ENCODE data around the gene ZSCAN25.
"Not testable (repeated sequence)": the region's sequence is repeated elsewhere in the genome, so short reads cannot be mapped to it uniquely, and the experiment has no call there.

ZSCAN25 gene

DNA sequence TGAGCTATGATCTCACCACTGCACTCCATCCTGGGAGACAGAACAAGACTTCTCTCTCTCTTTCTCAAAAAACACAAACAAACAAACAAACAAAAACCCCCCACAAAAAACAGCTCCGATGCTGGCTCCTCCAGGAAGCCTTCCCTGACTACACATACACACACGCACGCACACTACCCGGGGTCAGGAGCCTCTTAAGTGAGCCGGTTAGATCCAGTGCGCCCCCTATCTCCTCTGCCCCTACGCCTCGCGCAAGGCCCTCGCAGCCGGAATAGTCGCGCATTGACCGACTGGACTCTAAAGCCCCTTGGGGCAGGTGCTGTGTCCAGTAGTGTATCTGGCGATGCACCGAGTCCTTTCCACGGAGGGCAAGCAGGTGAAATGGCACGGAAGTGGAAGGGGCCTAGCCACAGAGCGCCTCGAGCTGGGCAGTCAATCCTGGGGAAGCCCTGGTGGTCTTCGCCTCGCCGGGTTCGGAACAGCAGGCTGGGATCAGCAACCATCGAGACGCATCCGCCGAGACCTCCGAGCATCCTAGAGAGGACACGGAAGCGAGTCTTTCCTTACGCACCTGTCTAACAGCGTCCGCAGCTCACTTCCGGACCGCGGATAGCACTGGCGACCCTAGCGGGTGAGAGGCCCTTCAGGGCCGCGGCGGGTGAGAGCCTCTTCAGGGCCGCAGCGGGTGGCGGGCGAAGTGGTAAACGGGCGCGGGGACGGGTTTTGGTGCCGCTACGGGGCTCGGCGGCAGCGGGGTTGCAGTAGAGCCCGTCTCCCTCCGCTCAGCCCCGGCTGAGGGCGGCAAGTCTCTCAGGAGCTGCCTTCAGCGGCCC, at the start of gene ZSCAN25:
TSS of gene ZSCAN25 (plus strand) at position 588 of the 833 bp plus-strand sequence. CDS start 2,661 bp downstream, outside the sequence.
- DNase-seq (ENCODE audit: low read depth in 2 of 2): peak; percentile 65 to 73

DNA sequence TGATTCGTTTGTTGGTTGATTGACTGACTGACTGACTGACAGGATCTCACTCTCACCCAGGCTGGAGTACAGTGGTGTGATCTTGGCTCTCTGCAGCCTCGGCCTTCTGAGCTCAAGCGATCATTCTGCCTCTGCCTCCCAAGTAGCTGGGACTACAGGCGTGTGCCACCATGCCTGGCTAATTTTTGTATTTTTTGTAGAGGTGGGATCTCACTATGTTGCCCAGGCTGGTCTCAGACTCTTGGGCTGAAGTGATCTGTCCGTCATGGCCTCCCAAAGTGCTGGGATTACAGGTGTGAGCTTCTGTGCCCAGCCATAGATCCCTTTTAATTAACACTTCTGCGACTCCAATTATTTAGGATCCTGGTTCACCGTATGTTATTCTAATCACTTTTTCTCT, 48.0 kb upstream of the ZSCAN25 start:
- not testable (repeated sequence) for DNase-seq (ENCODE audit: low read depth in 2 of 2)

DNA sequence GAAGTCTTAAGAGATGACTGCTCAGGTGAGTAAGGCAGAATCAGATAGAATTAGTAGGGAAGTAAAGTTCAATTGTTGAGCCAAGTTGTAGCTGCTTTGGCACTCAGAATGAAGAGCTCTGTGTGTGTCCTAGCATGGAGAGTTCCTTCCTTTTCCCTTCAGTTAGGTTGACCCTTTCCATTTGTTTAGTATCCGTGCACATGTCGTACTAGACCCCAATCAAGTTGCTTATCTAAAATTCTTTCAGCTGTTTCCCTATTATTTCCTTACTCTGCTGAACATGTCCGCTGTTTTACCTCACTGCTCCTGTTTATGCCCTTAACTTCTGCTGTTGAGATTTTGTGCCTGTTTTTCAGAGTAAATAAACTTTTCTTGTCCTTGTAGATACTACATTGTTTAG, 45.0 kb upstream of the ZSCAN25 start:
- no peak for DNase-seq (ENCODE audit: low read depth in 2 of 2)

DNA sequence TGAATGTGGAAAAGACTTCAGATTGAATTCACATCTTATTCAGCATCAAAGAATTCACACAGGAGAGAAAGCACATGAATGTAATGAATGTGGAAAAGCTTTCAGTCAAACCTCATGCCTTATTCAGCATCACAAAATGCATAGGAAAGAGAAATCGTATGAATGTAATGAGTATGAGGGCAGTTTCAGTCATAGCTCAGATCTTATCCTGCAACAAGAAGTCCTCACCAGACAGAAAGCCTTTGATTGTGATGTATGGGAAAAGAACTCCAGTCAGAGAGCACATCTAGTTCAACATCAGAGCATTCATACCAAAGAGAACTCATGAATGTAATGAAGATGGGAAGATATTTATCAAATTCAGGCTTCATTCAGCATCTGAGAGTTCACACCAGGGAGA, 43.5 kb upstream of the ZSCAN25 start:
- DNase-seq (ENCODE audit: low read depth in 2 of 2): no peak

DNA sequence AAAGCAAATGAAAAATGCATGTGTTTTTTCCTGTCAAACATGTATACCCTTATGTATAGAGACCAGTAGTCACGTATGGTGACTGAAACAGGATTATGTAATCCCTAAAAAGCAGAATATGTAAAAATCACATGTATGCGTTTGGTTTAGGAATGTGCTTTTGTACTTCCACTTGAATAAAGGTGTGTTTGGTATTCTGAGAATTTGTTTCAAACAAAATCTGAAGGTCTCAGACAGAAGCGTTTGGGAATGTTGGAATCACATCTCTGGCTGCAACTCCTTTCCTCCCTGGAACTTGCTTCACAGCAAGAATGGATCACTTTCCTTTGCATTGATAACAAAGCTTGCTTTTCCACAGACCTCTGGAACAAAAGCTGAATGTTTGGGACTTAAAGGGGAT, 40.5 kb upstream of the ZSCAN25 start:
- no peak for DNase-seq (ENCODE audit: low read depth in 2 of 2)

DNA sequence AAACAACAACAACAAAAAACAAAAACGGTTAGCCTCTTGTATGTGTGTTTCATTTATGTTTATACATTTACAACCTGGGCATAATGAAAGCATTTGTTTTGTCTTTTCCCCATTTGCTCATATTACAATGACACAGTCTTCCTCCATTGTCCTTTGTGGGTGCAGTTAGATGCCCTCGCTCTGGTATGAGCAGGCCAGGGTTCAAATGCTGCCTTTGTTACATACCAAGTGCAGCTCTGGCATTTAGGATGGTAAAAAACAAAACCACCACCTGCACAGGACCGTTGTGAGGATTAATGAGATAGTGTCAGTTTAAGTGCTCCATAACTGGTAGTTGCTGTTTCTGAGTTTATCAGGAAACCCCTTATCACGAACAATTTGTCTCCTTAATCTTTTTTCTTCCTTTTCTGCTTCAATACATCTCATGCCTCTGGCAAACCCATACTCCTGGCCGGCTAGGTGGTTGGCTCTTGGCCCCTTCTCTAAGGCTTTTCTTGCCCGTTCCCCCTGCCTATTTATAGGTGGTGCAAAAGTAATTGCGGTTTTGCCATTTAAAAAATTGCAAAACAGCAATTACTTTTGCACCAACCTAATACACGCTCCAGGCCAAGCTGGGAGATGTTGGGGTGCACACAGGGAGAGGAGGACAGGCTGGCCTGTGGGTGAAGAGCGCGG, 37.3 kb upstream of the ZSCAN25 start:
- DNase-seq (ENCODE audit: low read depth in 2 of 2): no peak

DNA sequence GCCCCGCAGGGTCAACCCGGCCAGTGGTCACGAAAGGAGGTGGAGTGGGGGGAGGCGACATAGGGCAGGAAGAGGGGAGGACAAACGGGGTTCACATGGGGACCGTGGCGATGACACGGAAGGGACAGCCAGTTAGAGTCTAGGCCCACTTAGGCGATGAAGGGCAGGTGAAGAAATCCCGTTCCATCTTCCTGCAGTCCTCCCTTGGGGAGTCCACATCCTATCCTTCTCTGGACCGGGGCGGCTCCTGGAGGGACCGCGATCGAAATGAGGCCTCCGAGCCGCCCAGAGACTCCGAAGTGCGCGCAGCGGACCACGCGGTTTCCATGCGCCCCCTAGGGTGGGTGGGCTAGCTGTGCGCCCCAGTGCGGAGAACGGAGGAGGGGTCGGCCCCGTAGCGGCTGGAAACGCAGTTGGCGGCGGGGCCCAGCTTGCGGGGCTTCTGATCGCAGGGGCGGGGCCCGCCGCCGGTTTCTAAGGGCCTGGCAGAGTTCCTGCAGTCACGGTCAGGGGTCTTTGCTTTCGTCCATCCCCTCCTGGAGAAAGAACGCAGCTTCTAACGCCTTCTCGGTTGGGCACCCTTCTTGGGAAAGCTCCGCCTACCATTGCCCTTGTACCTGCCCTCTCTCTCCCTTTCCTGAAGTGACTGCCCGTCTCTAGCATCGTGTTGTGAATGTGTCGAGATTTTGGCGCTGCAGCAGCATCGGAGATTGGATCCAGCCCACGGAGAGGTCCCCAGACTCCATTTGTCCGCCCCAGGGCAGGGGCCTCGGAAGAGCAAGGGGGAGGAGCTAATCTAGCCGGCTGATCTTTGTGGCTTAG, 36.6 kb upstream of the ZSCAN25 start:
- peak; percentile 37 to 45 for DNase-seq (ENCODE audit: low read depth in 2 of 2)

DNA sequence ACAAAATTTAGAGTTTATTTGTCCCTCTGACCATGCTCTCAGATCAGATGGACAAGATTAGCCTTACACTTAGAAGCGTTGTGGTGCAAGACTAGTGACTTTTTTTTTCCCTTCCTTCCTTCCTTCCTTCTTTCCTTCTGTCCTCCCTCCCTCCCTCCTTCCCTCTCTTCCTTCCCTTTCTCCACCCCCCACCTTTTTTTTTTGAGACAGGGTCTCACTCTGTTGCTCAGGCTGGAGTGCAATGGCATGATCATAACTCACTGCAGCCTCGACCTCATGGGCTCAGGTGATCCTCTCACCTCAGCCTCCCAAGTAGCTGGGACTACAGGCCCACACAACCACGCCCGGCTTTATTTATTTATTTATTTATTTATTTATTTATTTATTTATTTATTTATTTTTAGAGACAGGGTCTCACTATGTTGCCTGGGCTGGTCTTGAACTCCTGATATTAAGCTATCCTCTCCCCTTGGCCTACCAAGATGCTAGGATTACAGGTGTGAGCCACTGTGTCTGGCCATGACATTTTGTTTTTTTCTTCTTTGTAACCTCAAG, 35.9 kb upstream of the ZSCAN25 start:
- not testable (repeated sequence) for DNase-seq (ENCODE audit: low read depth in 2 of 2)

DNA sequence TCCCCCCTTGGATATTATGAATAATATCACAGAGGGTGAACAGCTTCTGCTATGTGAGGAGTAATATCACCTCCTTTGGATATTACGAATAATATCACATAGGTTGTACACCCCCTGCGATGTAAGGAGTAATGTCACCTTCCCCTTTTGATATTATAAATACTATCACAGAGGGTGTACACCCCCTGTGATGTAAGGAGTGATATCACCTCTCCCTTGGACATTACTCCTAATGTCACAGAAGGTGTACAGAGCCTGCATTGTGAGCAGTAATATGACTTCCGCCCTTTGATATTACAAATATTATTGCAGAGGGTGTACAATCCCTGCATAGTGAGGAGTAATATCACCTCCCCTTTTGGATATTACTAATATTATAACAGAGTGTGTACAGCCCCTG, 27.9 kb upstream of the ZSCAN25 start:
- no peak for DNase-seq (ENCODE audit: low read depth in 2 of 2)

DNA sequence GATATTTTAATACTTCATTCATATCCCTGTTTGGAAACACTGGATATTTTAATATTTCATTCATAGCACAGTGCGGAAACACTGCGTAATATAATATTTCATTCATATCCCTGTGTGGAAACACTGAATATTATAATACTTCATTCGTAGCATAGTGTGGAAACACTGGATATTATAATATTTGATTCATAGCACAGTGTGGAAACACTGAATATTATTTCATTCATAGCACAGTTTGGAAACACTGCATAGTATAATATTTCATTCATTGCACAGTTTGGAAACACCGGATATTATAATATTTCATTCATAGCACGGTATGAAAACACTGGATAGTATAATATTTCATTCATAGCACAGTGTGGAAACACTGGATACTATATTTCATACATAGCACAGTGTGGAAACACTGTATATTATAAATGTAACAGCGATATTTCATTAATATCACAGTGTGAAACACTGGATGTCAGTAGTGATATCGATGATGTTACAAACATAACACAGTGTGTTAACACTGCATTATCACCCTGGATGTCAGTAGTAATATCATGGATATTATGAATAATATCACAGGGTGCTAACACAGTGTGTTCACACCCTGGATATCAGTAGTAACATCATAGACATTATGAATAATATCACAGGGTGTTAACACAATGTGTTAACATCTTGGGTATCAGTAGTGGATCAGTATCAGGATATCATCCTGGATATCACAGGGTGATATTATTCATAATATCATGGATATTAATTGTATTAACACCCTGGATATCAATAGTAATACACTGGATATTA, 21.6 kb upstream of the ZSCAN25 start:
- no peak for DNase-seq (ENCODE audit: low read depth in 2 of 2)

DNA sequence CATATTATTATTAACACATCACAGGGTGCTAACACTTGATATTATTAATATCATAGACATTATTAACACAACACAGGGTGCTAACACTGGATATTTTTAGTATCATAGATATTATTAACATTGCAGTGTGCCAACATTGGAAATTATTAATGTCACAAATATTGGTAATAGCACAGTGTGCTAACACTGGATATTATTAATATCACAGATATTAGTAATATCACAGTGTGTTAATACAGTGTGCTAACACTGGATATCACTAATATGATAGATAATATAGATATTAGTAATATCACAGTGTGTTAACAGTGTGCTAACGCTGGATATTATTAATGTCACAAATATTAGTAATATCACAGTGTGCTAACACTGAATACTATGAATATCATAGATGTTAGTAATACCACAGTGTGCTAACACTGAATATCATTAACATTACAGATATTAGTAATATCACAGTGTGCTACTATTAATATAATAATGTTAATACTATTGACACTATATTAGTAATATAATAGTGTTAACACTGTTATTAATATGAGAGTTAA, 20.3 kb upstream of the ZSCAN25 start:
- DNase-seq (ENCODE audit: low read depth in 2 of 2): no peak

DNA sequence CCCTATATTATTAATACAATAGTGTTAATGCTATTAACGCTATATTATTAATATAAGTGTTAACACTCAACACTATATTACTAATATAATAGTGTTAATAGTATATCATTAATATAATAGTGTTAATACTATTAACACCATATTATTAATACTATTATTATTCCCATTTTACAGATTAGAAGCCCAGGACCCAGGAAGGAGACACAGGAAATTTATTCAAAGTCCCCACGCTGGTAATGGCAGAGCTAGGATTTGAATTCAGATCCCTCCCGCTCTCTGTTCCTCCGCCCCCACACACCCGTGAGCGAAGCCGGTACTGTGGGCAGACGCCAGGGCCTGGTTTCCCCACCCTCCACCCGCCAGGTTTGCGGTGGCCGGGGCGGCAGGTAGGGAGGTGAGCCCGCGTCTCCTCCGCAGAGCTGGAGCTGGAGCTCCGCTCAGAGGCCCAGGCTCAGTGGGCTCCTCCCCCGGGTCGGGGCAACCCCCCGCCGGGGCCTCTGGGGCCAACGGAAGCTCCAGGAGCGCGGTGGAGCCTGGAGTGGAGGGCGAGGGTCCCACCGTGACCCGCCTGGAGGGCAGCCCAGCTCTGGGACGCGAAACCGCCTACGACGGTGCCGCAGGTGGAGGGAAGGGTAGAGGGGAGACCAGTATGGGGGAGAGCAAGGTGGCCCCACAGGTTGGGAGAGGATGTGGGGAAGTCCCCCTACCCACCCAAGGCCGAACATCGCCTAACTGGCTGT, 18.8 kb upstream of the ZSCAN25 start, which contains the start of gene TMEM225B:
TSS of gene TMEM225B (plus strand) at position 506 of the 740 bp plus-strand sequence. CDS start 6,122 bp downstream, outside the sequence.
- DNase-seq (ENCODE audit: low read depth in 2 of 2): no peak

DNA sequence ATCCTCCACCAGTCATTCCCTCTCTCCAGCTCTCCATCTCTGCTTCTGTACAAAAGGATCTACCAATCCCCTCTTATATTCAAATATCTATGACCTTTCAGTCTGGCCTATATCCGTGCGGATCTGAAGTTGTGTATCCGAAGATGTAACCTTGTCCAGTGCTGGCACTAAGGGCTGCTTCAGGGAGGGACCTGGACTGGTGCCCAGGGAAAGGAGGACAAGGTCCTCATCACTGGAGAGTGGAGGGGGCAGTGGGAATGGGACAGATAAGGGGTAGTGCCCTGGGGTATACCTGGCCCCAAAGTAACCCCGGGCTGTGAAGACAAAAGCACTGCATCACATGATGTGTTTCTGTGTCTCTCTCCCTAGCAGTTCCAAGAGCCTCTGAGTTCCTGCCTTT, 16.9 kb upstream of the ZSCAN25 start:
- DNase-seq (ENCODE audit: low read depth in 2 of 2): no peak

DNA sequence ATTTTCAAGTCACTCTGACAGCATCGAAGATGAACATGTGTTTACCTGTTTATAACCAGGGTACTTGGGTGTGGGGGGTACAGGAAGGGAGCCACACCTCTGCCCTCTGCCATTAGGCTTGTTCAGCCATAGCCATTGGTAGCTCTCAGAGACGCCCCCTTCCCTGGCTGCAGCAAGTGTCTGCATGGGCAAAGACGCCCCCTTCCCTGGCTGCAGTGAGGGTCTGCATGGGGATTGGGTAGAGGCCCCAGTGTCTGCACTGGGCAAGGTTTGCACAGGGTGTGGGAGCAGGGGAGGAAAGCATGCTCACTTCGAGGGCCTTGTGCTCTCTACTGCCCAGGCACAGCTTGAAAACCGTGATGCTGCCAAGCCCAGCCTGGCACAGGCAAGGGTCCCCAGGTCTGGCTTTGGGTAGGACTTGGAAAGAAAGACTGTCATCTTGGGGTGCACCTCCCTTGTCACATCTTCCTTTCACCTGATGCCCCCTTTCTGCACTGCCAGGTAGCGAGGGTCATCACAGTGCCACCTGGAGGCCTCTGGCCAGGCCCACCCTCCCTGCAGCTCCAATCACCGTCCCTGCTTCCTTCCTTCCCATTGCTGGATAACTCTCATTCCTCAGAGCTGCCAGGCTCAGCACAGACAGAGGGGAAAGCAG, 15.0 kb upstream of the ZSCAN25 start:
- DNase-seq (ENCODE audit: low read depth in 2 of 2): no peak

DNA sequence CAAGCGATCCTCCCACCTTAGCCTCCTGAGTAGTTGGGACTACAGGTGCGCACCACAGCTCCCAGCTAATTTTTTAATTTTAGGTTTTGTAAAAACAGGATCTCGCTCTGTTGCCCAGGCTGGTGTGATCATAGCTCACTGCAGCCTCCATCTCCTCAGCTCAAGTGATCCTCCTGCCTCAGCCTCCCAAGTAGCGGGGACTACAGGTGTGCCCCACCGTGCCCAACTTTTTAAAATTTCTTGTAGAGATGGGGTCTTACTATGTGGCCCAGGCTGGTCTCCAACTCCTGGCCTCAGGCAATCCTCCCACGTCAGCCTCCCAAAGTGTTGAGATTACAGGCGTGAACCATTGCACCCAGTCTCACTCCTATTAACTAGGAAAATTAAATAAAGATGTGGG, 11.2 kb upstream of the ZSCAN25 start:
- DNase-seq (ENCODE audit: low read depth in 2 of 2): no peak

DNA sequence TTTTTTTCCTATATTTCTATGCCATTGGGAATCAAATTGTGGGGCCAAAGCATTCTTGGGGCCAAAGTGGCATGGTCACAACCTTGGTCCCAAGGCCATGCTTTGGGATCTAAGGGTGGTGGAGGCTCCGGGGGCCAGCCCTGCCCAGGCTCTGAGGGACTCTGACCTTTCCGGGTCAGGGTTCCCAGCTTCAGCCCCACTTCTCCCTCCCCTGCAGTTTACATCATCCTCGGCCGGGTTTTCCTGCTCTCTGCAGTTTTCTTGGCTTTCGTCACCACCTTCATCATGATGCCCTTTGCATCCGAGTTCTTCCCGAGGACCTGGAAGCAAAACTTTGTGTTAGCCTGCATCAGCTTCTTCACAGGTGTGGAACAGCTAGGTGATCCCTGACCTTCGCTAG, 10.2 kb upstream of the ZSCAN25 start:
- DNase-seq (ENCODE audit: low read depth in 2 of 2): no peak

DNA sequence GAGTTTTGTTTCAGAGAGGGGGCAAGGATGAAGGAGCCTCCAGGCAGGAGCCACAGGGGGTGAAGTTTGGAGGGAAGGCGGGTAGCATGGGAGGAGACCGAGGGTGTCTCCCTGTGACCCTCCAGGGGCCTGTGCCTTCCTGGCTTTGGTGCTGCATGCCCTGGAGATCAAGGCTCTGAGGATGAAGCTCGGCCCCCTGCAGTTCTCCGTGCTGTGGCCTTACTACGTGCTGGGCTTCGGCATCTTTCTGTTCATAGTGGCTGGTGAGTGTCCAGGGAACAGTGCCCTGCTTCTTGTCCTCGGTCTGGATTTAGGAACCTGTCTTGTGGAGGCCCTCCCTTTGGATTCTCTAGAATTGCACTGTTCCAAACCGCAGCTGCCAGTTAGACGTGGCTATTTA, 9.2 kb upstream of the ZSCAN25 start:
- no peak for DNase-seq (ENCODE audit: low read depth in 2 of 2)

DNA sequence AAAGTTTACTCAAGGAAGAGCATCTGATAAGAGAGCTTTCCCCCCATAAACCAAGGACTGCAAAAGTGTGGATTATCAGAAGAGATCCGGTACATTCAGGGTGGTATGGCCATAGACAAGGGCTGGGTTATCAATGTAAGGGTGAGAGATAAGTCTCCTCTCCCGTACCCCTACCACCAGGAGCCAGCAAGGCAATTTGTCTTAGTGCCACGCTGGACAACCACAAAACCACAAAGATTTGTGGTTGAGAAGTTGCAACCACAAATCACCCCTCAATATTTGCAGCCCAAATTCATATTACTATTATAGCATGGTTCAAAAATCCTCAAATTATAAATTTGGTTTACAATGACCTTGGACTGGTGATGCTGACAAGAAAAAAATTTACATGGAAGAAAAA, 2.3 kb upstream of the ZSCAN25 start:
- no peak for DNase-seq (ENCODE audit: low read depth in 2 of 2)

DNA sequence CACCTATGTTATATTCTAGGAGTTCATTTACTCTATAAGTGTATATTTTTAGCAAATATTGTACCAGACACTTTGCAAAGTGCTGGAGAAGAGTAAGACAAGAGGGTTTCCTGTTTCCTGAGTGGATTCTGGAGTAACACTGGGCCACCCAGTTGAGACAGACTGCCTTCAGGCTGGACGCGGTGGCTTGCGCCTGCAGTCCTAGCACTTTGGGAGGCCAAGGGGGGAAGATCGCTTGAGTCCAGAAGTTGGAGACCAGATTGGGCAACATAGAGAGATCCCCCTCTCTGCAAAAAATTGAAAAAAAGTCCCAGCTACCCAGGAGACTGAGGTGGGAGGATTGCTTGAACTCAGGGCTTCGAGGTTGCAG, 772 bp upstream of the ZSCAN25 start:
- DNase-seq (ENCODE audit: low read depth in 2 of 2): no peak
